ENCODE measurements around the gene BTLA. TPM values are rescaled to one million over a fixed set of nuclear protein-coding genes. Genes with fewer than 3 reads are reported as not detected.

The BTLA gene
- total RNA-seq, 4 donors from 2014 or later = 0.32 to 1.7 (median 0.73) TPM

- TF ChIP-seq, protein P1, sequence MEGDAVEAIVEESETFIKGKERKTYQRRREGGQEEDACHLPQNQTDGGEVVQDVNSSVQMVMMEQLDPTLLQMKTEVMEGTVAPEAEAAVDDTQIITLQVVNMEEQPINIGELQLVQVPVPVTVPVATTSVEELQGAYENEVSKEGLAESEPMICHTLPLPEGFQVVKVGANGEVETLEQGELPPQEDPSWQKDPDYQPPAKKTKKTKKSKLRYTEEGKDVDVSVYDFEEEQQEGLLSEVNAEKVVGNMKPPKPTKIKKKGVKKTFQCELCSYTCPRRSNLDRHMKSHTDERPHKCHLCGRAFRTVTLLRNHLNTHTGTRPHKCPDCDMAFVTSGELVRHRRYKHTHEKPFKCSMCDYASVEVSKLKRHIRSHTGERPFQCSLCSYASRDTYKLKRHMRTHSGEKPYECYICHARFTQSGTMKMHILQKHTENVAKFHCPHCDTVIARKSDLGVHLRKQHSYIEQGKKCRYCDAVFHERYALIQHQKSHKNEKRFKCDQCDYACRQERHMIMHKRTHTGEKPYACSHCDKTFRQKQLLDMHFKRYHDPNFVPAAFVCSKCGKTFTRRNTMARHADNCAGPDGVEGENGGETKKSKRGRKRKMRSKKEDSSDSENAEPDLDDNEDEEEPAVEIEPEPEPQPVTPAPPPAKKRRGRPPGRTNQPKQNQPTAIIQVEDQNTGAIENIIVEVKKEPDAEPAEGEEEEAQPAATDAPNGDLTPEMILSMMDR (IDR thresholded peaks at IDR 0.05) = no peak
- ATAC-seq (ENCODE audit: low FRiP score) (peak; percentile 49), DNase-seq (ENCODE audit: low spot score) (no peak)
Measured at GRCh38 chr3:112445839-112446238, 53.4 kb downstream of the BTLA start.

GRCh38 chr3:112437146-112438022, 61.9 kb downstream of the BTLA start:
- DNase-seq (ENCODE audit: low spot score) (no peak), ATAC-seq (ENCODE audit: low FRiP score) (no peak)
- TF ChIP-seq, protein P1 (IDR thresholded peaks at IDR 0.05) = no peak

GRCh38 chr3:112429960-112430359, 69.3 kb downstream of the BTLA start:
- no peak for DNase-seq (ENCODE audit: low spot score)
- TF ChIP-seq, protein P1 (IDR thresholded peaks at IDR 0.05) = no peak
- ATAC-seq (ENCODE audit: low FRiP score) = no peak

DNA sequence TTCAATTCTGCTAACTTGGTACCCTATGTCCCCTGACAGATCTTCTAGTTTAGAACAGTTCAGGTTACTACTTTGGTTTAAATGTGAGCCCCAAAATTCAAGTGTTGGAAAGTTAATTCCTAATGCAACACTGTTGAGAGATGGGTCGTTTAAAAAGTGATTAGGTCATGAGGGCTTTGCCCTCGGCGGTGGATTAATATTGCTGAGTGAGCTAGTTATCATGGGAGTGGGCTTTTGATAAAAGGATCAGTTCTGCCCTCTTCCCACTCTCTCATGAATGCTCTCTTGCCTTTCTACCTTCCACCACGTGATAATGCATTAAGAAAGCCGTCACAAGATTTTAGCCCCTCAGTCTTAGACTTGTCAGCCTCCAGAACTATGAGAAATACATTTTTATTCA, 72.1 kb downstream of the BTLA start:
- DNase-seq (ENCODE audit: low spot score) (no peak), ATAC-seq (ENCODE audit: low FRiP score) (no peak)
- TF ChIP-seq, protein P1 (IDR thresholded peaks at IDR 0.05) = no peak

- ATAC-seq (ENCODE audit: low FRiP score) (no peak), DNase-seq (ENCODE audit: low spot score) (no peak)
- TF ChIP-seq, protein P1 (IDR thresholded peaks at IDR 0.05) = no peak
Measured at GRCh38 chr3:112425858-112426750, 73.2 kb downstream of the BTLA start.

DNA sequence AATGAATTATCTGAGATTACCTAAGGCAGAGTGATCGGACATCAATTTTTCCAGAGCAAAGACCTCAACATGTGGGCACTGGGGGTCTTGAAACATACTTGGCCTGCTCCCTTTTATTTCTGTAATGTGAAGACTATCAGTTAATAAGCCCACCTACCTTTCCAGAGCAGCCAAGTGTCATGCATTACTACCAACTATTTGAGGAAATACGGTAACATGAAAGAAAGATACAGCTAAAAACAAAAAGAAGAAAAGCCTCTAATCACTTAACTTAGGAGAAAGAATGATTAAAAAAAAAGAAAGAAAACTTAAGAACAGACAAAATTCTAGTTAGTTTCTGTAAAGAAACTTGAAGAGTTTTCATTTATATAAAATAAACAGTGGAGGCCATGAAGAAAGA, 73.9 kb downstream of the BTLA start:
- TF ChIP-seq, protein P1 (IDR thresholded peaks at IDR 0.05) = no peak
- no peak for ATAC-seq (ENCODE audit: low FRiP score)
- no peak for DNase-seq (ENCODE audit: low spot score)

Data from omental fat pad (tissue), 4 donors.